Measurements from ENCODE around the gene ACAA1. TPM values are rescaled to one million over a fixed set of nuclear protein-coding genes. Genes with fewer than 3 reads are reported as not detected.
"Not testable (repeated sequence)": the region's sequence is repeated elsewhere in the genome, so short reads cannot be mapped to it uniquely, and the experiment has no call there.

ACAA1 gene
- total RNA-seq, 2 donors from 2014 or later, result 40.1 to 43.7 TPM

DNA sequence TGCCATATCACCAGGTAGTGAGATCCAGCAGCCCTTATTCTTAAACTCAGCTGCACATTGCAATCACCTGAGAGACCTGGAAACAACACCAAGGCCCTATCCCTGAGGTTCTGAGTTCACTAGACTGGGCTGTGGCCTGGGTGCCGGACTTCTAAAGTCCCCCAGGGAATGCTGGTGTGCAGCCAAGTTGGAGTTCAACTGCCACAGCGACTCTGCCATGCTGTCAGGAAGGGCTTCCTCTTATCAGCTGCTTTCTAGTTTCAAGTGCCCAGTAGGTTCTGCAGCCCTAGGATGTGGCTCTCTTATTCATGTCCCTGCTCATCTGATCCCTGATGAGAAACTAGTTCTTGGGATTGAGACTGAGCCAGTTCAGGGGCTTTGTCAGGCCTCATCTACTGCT is 47.8 kb downstream of the ACAA1 start:
- TF ChIP-seq, protein P1, sequence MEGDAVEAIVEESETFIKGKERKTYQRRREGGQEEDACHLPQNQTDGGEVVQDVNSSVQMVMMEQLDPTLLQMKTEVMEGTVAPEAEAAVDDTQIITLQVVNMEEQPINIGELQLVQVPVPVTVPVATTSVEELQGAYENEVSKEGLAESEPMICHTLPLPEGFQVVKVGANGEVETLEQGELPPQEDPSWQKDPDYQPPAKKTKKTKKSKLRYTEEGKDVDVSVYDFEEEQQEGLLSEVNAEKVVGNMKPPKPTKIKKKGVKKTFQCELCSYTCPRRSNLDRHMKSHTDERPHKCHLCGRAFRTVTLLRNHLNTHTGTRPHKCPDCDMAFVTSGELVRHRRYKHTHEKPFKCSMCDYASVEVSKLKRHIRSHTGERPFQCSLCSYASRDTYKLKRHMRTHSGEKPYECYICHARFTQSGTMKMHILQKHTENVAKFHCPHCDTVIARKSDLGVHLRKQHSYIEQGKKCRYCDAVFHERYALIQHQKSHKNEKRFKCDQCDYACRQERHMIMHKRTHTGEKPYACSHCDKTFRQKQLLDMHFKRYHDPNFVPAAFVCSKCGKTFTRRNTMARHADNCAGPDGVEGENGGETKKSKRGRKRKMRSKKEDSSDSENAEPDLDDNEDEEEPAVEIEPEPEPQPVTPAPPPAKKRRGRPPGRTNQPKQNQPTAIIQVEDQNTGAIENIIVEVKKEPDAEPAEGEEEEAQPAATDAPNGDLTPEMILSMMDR (conservative IDR thresholded peaks at IDR 0.05), result no peak
- Mint-ChIP-seq H3K36me3 (ENCODE audit: low read depth) (peaks cover 2% of the 10 kb centered on the region), H3K27ac (no peak overlapping the region), H3K9me3 (peaks cover 8% of the 10 kb centered on the region), H3K27me3 (ENCODE audit: insufficient read depth) (no peaks in the 10 kb centered on the region), H3K4me3 (no peak overlapping the region), H3K4me1 (no peaks in the 10 kb centered on the region)
- Histone ChIP-seq H3K4me3 (ENCODE audit: low read length) (no peak overlapping the region), H3K27me3 (ENCODE audit: control insufficient read depth, insufficient read depth, low read length, poor library complexity, severe bottlenecking) (no peaks in the 10 kb centered on the region), H3K9ac (ENCODE audit: extremely low read depth, low read length, poor library complexity, severe bottlenecking) (no peak overlapping the region), H3K4me1 (ENCODE audit: control insufficient read depth, insufficient read depth, low read length) (no peaks in the 10 kb centered on the region), H3K9me3 (ENCODE audit: control insufficient read depth, low read length) (peaks cover 4% of the 10 kb centered on the region), H3K27ac (ENCODE audit: low read depth, low read length) (no peak overlapping the region), H3K36me3 (ENCODE audit: control insufficient read depth, insufficient read depth, low read length) (no peaks in the 10 kb centered on the region)
- DNase-seq, result no peak
- WGBS, 2 experiments (ENCODE audit: insufficient coverage in 1 of 2, insufficient read length in 1 of 2), result 83 to 96% methylated on average over 2 of the region's 2 CpGs

DNA sequence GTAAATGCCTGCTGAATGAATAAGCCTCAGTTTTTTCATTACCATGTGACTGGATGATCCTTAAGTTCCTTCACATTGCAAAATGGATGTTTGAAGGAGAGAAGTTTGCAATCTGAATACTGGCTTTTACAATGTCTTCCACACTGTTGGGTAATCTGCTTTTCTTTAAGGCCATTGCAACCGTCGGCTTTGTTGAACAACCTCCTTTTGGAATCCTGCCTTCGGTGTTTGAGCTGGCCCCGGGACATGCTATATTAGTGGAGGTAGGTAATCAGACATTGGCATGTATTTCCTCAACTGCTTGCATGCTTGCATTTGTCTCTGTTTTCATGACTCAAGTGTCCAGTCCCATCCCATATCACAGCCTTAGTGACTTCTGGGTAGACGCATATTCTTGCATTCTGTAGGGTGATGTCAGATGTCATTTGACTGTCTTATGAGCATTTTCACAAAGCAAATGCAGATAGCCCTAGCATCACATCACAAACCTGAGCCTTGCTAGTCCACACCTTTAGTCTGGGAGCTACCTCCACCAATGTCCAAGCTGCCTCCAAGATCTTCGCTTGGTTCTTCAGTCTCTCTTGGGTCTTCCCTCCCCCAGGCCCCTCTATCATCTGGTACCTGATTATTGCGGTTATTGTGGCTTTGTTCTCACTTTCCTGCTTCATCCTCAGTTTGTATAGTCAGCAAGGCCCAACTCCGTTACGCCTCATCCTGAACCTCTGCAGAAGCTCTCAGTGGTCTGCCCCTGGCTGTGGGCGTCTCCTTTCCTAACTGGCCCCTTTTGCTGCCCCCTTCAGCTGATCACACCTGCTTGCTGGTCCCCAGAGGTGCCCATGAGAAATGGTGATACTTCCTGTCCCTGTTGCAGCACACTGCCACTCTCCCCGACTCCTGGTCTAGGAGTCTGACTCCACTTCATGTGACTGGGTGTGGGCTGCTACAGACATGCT is 48.5 kb downstream of the ACAA1 start:
- H3K27me3 Mint-ChIP-seq (ENCODE audit: insufficient read depth), result no peaks in the 10 kb centered on the region
- no peaks in the 10 kb centered on the region for H3K27me3 ChIP-seq (ENCODE audit: control insufficient read depth, insufficient read depth, low read length, poor library complexity, severe bottlenecking)
- no peaks in the 10 kb centered on the region for H3K4me1 ChIP-seq (ENCODE audit: control insufficient read depth, insufficient read depth, low read length)
- H3K9me3 Mint-ChIP-seq, result peaks cover 15% of the 10 kb centered on the region
- 95% methylated on average over 8 to 11 of the region's 11 CpGs for WGBS, 2 experiments (ENCODE audit: insufficient coverage in 1 of 2, insufficient read length in 1 of 2)
- H3K9me3 ChIP-seq (ENCODE audit: control insufficient read depth, low read length), result peaks cover 9% of the 10 kb centered on the region
- no peak overlapping the region for H3K4me3 ChIP-seq (ENCODE audit: low read length)
- H3K4me3 Mint-ChIP-seq, result no peak overlapping the region
- no peaks in the 10 kb centered on the region for H3K36me3 ChIP-seq (ENCODE audit: control insufficient read depth, insufficient read depth, low read length)
- H3K4me1 Mint-ChIP-seq, result no peaks in the 10 kb centered on the region
- H3K36me3 Mint-ChIP-seq (ENCODE audit: low read depth), result peaks cover 6% of the 10 kb centered on the region
- no peak for DNase-seq
- H3K9ac ChIP-seq (ENCODE audit: extremely low read depth, low read length, poor library complexity, severe bottlenecking), result no peak overlapping the region
- TF ChIP-seq, protein P1 (conservative IDR thresholded peaks at IDR 0.05), result no peak
- H3K27ac ChIP-seq (ENCODE audit: low read depth, low read length), result no peak overlapping the region
- H3K27ac Mint-ChIP-seq, result no peak overlapping the region

GRCh38 chr3:38087278-38087677 is 49.6 kb downstream of the ACAA1 start:
- H3K4me1 Mint-ChIP-seq; H3K9ac ChIP-seq (ENCODE audit: extremely low read depth, low read length, poor library complexity, severe bottlenecking); H3K9me3 ChIP-seq (ENCODE audit: control insufficient read depth, low read length); DNase-seq; H3K4me3 ChIP-seq (ENCODE audit: low read length); H3K27ac Mint-ChIP-seq; H3K36me3 Mint-ChIP-seq (ENCODE audit: low read depth); H3K27me3 ChIP-seq (ENCODE audit: control insufficient read depth, insufficient read depth, low read length, poor library complexity, severe bottlenecking); H3K27me3 Mint-ChIP-seq (ENCODE audit: insufficient read depth); H3K4me3 Mint-ChIP-seq; H3K36me3 ChIP-seq (ENCODE audit: control insufficient read depth, insufficient read depth, low read length); H3K27ac ChIP-seq (ENCODE audit: low read depth, low read length); H3K4me1 ChIP-seq (ENCODE audit: control insufficient read depth, insufficient read depth, low read length): not testable (repeated sequence)
- H3K9me3 Mint-ChIP-seq, result peaks cover 26% of the 10 kb centered on the region
